Measurements from ENCODE around the gene BLVRA. TPM values are rescaled to one million over a fixed set of nuclear protein-coding genes. Genes with fewer than 3 reads are reported as not detected.

Gene BLVRA
- total RNA-seq, 1 experiment from 2014 or later: 41.2 TPM

DNA sequence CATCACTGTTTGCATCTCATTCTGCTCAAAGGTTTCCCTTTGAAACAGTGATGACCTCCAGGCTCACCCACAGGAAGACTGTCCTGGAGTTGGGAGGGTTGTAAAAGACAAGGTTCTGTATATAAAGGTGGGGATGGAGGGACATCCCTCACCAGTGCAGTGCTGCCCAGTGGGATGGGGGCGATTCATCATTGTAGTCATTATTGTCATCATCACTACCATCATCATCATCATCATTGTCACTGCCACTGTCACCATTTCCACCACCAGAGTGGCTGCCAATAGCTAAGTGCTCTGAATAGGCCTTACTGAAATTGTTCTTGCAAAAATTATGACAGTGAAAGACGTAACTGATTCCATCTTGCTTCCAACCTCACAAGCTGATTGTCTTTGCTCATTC lies 86.2 kb downstream of the BLVRA start:
- H3K27me3 Mint-ChIP-seq (ENCODE audit: insufficient read depth, unreplicated experiment): no peaks in the 10 kb centered on the region
- POLR2A ChIA-PET: interaction anchor here (0.6 to 1.4 kb wide), 2 partner anchors 115 to 357 kb away, joined by 3 read pairs; no protein-coding TSS in a partner anchor
- no peak overlapping the region for H3K27ac Mint-ChIP-seq (ENCODE audit: low read depth, unreplicated experiment)
- CTCF ChIA-PET: interaction anchor here (0.6 to 1.4 kb wide), 4 partner anchors 17 to 263 kb away, joined by 3 to 4 read pairs (median 3); no protein-coding TSS in a partner anchor
- TF ChIP-seq CTCF (IDR thresholded peaks at IDR 0.05; ENCODE audit: unreplicated experiment): no peak
- H3K36me3 Mint-ChIP-seq (ENCODE audit: insufficient read depth, unreplicated experiment): no peaks in the 10 kb centered on the region
- H3K9me3 Mint-ChIP-seq (ENCODE audit: unreplicated experiment): no peaks in the 10 kb centered on the region
- intact Hi-C loops (cut with micrococcal nuclease): no loop called here
- no peak overlapping the region for H3K4me3 Mint-ChIP-seq (ENCODE audit: unreplicated experiment)
- BruUV-seq (replicated peaks): no TSS peak
- no peak for DNase-seq (ENCODE audit: unreplicated experiment)
- no peaks in the 10 kb centered on the region for H3K4me1 Mint-ChIP-seq (ENCODE audit: insufficient read depth, unreplicated experiment)

GRCh38 chr7:43847496-43847895 lies 89.0 kb downstream of the BLVRA start:
- Mint-ChIP-seq H3K27me3 (ENCODE audit: insufficient read depth, unreplicated experiment) (no peaks in the 10 kb centered on the region), H3K36me3 (ENCODE audit: insufficient read depth, unreplicated experiment) (no peaks in the 10 kb centered on the region), H3K4me3 (ENCODE audit: unreplicated experiment) (no peak overlapping the region), H3K4me1 (ENCODE audit: insufficient read depth, unreplicated experiment) (no peaks in the 10 kb centered on the region), H3K9me3 (ENCODE audit: unreplicated experiment) (peaks cover 6% of the 10 kb centered on the region), H3K27ac (ENCODE audit: low read depth, unreplicated experiment) (no peak overlapping the region)
- CTCF ChIA-PET: interaction anchor here (0.6 to 2.0 kb wide), 7 partner anchors 9 to 265 kb away, joined by 3 to 21 read pairs (median 6); partner anchors contain the start of gene STK17A
- intact Hi-C loops (cut with micrococcal nuclease): no loop called here
- no peak for TF ChIP-seq CTCF (IDR thresholded peaks at IDR 0.05; ENCODE audit: unreplicated experiment)
- no peak for DNase-seq (ENCODE audit: unreplicated experiment)
- POLR2A ChIA-PET: interaction anchor here (1.8 kb wide), 1 partner anchor 13 kb away, joined by 6 read pairs; no protein-coding TSS in a partner anchor
- BruUV-seq (replicated peaks): no TSS peak

- H3K27ac Mint-ChIP-seq (ENCODE audit: low read depth, unreplicated experiment): no peak overlapping the region
- H3K27me3 Mint-ChIP-seq (ENCODE audit: insufficient read depth, unreplicated experiment): no peaks in the 10 kb centered on the region
- no peaks in the 10 kb centered on the region for H3K36me3 Mint-ChIP-seq (ENCODE audit: insufficient read depth, unreplicated experiment)
- intact Hi-C loops (cut with micrococcal nuclease): no loop called here
- CTCF ChIA-PET: interaction anchor here (0.7 to 2.0 kb wide), 5 partner anchors 9 to 266 kb away, joined by 4 to 21 read pairs (median 6); partner anchors contain the start of gene STK17A
- no peak overlapping the region for H3K4me3 Mint-ChIP-seq (ENCODE audit: unreplicated experiment)
- H3K9me3 Mint-ChIP-seq (ENCODE audit: unreplicated experiment): peaks cover 6% of the 10 kb centered on the region
- DNase-seq (ENCODE audit: unreplicated experiment): no peak
- no peak for TF ChIP-seq CTCF (IDR thresholded peaks at IDR 0.05; ENCODE audit: unreplicated experiment)
- POLR2A ChIA-PET: interaction anchor here (1.1 to 1.8 kb wide), 2 partner anchors 12 to 14 kb away, joined by 3 to 6 read pairs; no protein-coding TSS in a partner anchor
- no TSS peak for BruUV-seq (replicated peaks)
- H3K4me1 Mint-ChIP-seq (ENCODE audit: insufficient read depth, unreplicated experiment): no peaks in the 10 kb centered on the region
Measured at GRCh38 chr7:43849047-43849446, 90.6 kb downstream of the BLVRA start.

DNA sequence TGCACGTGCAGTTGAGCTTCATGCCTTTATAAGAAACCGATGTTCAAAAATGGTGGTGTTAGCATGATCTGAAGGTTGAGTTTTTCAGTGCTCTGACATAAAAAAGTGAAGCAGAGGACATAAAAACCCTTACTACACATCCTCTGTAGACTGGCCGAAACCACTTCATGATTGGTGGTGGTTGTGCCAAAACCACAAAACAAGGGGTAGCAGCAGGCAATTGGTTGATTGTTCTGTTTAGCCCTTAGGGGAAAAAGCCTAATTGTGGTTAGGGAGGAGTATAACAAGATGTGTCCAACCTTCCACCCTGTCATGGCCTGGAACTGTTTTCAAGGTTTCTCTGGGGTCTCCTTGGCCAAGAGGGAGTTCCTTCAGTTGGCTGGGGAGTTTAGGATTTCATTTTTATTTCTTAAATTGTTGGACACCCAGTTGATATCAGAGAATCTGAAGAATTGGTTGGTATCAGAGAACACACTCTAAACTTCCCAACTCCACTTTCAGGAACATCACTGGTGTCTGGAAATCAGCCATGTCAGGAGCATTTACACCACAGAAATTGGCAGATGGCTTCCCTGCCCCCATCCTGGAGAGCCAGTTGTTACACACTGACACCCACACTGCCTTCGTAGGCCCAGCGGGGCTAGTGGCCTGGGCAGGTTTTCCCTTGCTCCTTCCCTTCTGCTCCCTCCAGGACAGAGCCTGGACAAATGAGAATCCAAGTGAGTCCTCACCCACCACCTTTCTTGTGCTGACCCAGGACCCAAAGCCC lies 92.1 kb downstream of the BLVRA start:
- Mint-ChIP-seq H3K4me3 (ENCODE audit: unreplicated experiment) (no peak overlapping the region), H3K4me1 (ENCODE audit: insufficient read depth, unreplicated experiment) (no peaks in the 10 kb centered on the region), H3K27ac (ENCODE audit: low read depth, unreplicated experiment) (no peak overlapping the region), H3K36me3 (ENCODE audit: insufficient read depth, unreplicated experiment) (no peaks in the 10 kb centered on the region), H3K27me3 (ENCODE audit: insufficient read depth, unreplicated experiment) (no peaks in the 10 kb centered on the region), H3K9me3 (ENCODE audit: unreplicated experiment) (peaks cover 6% of the 10 kb centered on the region)
- CTCF ChIA-PET: interaction anchor here (1.0 to 1.7 kb wide), 2 partner anchors 11 to 12 kb away, joined by 3 to 11 read pairs; no protein-coding TSS in a partner anchor
- POLR2A ChIA-PET: interaction anchor here (0.9 kb wide), 1 partner anchor 11 kb away, joined by 3 read pairs; no protein-coding TSS in a partner anchor
- intact Hi-C loops (cut with micrococcal nuclease): no loop called here
- BruUV-seq (replicated peaks): no TSS peak
- TF ChIP-seq CTCF (IDR thresholded peaks at IDR 0.05; ENCODE audit: unreplicated experiment): no peak
- DNase-seq (ENCODE audit: unreplicated experiment): peak; percentile 64
